Measurements from ENCODE around the gene TXNDC11. TPM values are rescaled to one million over a fixed set of nuclear protein-coding genes. Genes with fewer than 3 reads are reported as not detected.

Gene TXNDC11
- total and polyA plus RNA-seq, 2 donors (not counting 3 experiments of a cell fraction or from before 2014, with no cell fraction given) = 42.5 to 66.0 TPM

- no TSS peak for BruUV-seq (replicated peaks)
- H3K4me1 ChIP-seq (ENCODE audit: control insufficient read depth, extremely low read depth, insufficient read depth, low read length) = no peaks in the 10 kb centered on the region
Observed at GRCh38 chr16:11631214-11631613, 111.4 kb downstream of the TXNDC11 start.

More at GRCh38 chr16:11631214-11631613, 111.4 kb downstream of the TXNDC11 start:
- no peak overlapping the region for H3K4me2 ChIP-seq (ENCODE audit: insufficient read depth, low read length)
- H3K79me2 ChIP-seq (ENCODE audit: control insufficient read depth, insufficient read depth, low read length) = no peaks in the 10 kb centered on the region
- DNase-seq (ENCODE audit: low read depth, low spot score) (no peak), FAIRE-seq (no peak)
- dilution Hi-C loops (cut with MboI; ENCODE audit: extremely low pct_ligation_motif_present, low sequenced_read_pairs) = no loop called here
- H3K27ac ChIP-seq (ENCODE audit: insufficient read depth, low read depth, low read length) = no peak overlapping the region
- H4K20me1 ChIP-seq (replicated peaks; ENCODE audit: control insufficient read depth, extremely low read depth, insufficient read depth, low read length) = no peaks in the 10 kb centered on the region
- no peak overlapping the region for H2AFZ ChIP-seq (ENCODE audit: low read depth, low read length)
- H3K9me1 ChIP-seq (replicated peaks; ENCODE audit: control insufficient read depth, extremely low read depth, insufficient read depth, low read length) = no peaks in the 10 kb centered on the region
- H3K9ac ChIP-seq (replicated peaks; ENCODE audit: extremely low read depth, insufficient read depth, low read length) = no peak overlapping the region
- no peaks in the 10 kb centered on the region for H3K27me3 ChIP-seq (ENCODE audit: control insufficient read depth in 2 of 2, insufficient read depth in 2 of 2, low read length in 2 of 2)
- CTCF ChIA-PET = interaction anchor here (0.9 to 1.3 kb wide), 4 partner anchors 9 to 437 kb away, joined by 3 read pairs; no protein-coding TSS in a partner anchor
- no peak for TF ChIP-seq CTCF (IDR thresholded peaks at IDR 0.05; ENCODE audit: extremely low read depth in 1 of 2, insufficient read depth in 1 of 2, low read depth in 1 of 2, low read length in 2 of 2)
- no peak for TF ChIP-seq POLR2AphosphoS5 (IDR thresholded peaks at IDR 0.05; ENCODE audit: insufficient read depth, low read depth, low read length)
- TF ChIP-seq MAX (IDR thresholded peaks at IDR 0.05; ENCODE audit: insufficient read depth, insufficient read length) = no peak
- TF ChIP-seq JUN (IDR thresholded peaks at IDR 0.05; ENCODE audit: borderline replicate concordance, insufficient read depth, insufficient read length, low read depth) = no peak
- TF ChIP-seq FOS (IDR thresholded peaks at IDR 0.05; ENCODE audit: borderline replicate concordance, insufficient read depth, low read length) = no peak
- TF ChIP-seq MYC (IDR thresholded peaks at IDR 0.05; ENCODE audit: low read depth, low read length) = no peak
- TF ChIP-seq EZH2 (IDR thresholded peaks at IDR 0.05; ENCODE audit: borderline replicate concordance, low read depth, low read length, severe bottlenecking) = no peak
- no peak for TF ChIP-seq GATA2 (IDR thresholded peaks at IDR 0.05; ENCODE audit: insufficient read depth, insufficient read length, low read depth, low read length)
- POLR2A ChIA-PET = no interaction called here
- H3K4me3 ChIP-seq (replicated peaks in 1 of 3; ENCODE audit: insufficient read depth in 1 of 3, low read depth in 1 of 3, low read length in 3 of 3) = no peak overlapping the region
- no peaks in the 10 kb centered on the region for H3K36me3 ChIP-seq (ENCODE audit: control insufficient read depth in 2 of 2, extremely low read depth in 1 of 2, insufficient read depth in 2 of 2, low read length in 2 of 2)
- intact Hi-C loops (cut with micrococcal nuclease) = no loop called here
- no peaks in the 10 kb centered on the region for H3K9me3 ChIP-seq (replicated peaks; ENCODE audit: control insufficient read depth, insufficient read depth, low read length)

Measured in endothelial cell of umbilical vein (primary cell).